ENCODE data around the gene BMX. TPM values are rescaled to one million over a fixed set of nuclear protein-coding genes. Genes with fewer than 3 reads are reported as not detected.

BMX gene
- total RNA-seq (1 to 10 TPM; 3.7 to 3.8 TPM), polyA plus RNA-seq (10 to 100 TPM in 1 of 2 donors, 1 to 10 TPM in 1; 5.3 to 10.1 TPM)
- long read RNA-seq, donor 1, transcript BMX-202 (19 exons, 2,531 nt), result major isoform, 17 of 25 reads
- long read RNA-seq, donor 1, partial matches to known transcripts, result 1 of 25 reads
- long read RNA-seq, donor 1, other reads (novel, unspliced or antisense), result 7 of 25 reads
- long read RNA-seq, donor 2, partial matches to known transcripts, result 0 of 4 reads
- long read RNA-seq, donor 2, other reads (novel, unspliced or antisense), result 3 of 4 reads

GRCh38 chrX:15500497-15500966, at the start of gene BMX:
BMX (plus strand) TSS chrX:15500807; CDS start chrX:15508354, 7,547 bp downstream.
- peak in 1 of 2 donors; percentile 76 for DNase-seq
- no peak within 1 kb of the TSS for H3K4me3 ChIP-seq (ENCODE audit: low read length in 2 of 2)
- H3K9me3 ChIP-seq (ENCODE audit: control insufficient read depth, low read length), result no peaks in the 10 kb centered on the region
- H3K27ac ChIP-seq (ENCODE audit: low read depth in 1 of 2, low read length in 2 of 2), result no peak within 1 kb of the TSS
- WGBS, 2 donors, result 24 to 48% methylated on average over 18 of the region's 18 CpGs
- H3K27me3 ChIP-seq (ENCODE audit: control insufficient read depth in 1 of 2, insufficient read depth in 2 of 2, low read length in 1 of 2), result no peaks in the 10 kb centered on the region
- ATAC-seq (ENCODE audit: low FRiP score), result peak; percentile 58
- H3K4me1 ChIP-seq (ENCODE audit: control insufficient read depth in 1 of 2, insufficient read depth in 2 of 2, low read length in 2 of 2), result no peaks in the 10 kb centered on the region
- intact Hi-C loops (cut with DNase I), result no loop called here
- H3K36me3 ChIP-seq (ENCODE audit: control insufficient read depth in 1 of 2, insufficient read depth in 2 of 2, low read length in 1 of 2), result no peaks in the 10 kb centered on the region

- Histone ChIP-seq H3K4me3 (ENCODE audit: low read length in 2 of 2) (no peak overlapping the region), H3K9me3 (ENCODE audit: control insufficient read depth, low read length) (no peaks in the 10 kb centered on the region), H3K4me1 (ENCODE audit: control insufficient read depth in 1 of 2, insufficient read depth in 2 of 2, low read length in 2 of 2) (no peaks in the 10 kb centered on the region), H3K27ac (ENCODE audit: low read depth in 1 of 2, low read length in 2 of 2) (no peak overlapping the region), H3K27me3 (ENCODE audit: control insufficient read depth in 1 of 2, insufficient read depth in 2 of 2, low read length in 1 of 2) (no peaks in the 10 kb centered on the region), H3K36me3 (ENCODE audit: control insufficient read depth in 1 of 2, insufficient read depth in 2 of 2, low read length in 1 of 2) (no peaks in the 10 kb centered on the region)
- WGBS, 2 donors, result 16 to 21% methylated on average over 1 of the region's 1 CpG
- DNase-seq (no peak), ATAC-seq (ENCODE audit: low FRiP score) (no peak)
- intact Hi-C loops (cut with DNase I), result no loop called here
Observed at GRCh38 chrX:15451913-15452312, 48.7 kb upstream of the BMX start.

GRCh38 chrX:15464704-15465103, 35.9 kb upstream of the BMX start:
- no peaks in the 10 kb centered on the region for H3K4me1 ChIP-seq (ENCODE audit: control insufficient read depth in 1 of 2, insufficient read depth in 2 of 2, low read length in 2 of 2)
- ATAC-seq (ENCODE audit: low FRiP score) (no peak), DNase-seq (no peak)
- H3K9me3 ChIP-seq (ENCODE audit: control insufficient read depth, low read length), result no peaks in the 10 kb centered on the region
- intact Hi-C loops (cut with DNase I), result loop anchor here in 1 of 2 donors (10.0 kb wide), 2 partner anchors 120 to 160 kb away; no protein-coding TSS in a partner anchor
- no peaks in the 10 kb centered on the region for H3K36me3 ChIP-seq (ENCODE audit: control insufficient read depth in 1 of 2, insufficient read depth in 2 of 2, low read length in 1 of 2)
- no peaks in the 10 kb centered on the region for H3K27me3 ChIP-seq (ENCODE audit: control insufficient read depth in 1 of 2, insufficient read depth in 2 of 2, low read length in 1 of 2)
- no peak overlapping the region for H3K4me3 ChIP-seq (ENCODE audit: low read length in 2 of 2)
- no peak overlapping the region for H3K27ac ChIP-seq (ENCODE audit: low read depth in 1 of 2, low read length in 2 of 2)

- H3K4me1 ChIP-seq (ENCODE audit: control insufficient read depth in 1 of 2, insufficient read depth in 2 of 2, low read length in 2 of 2), result no peaks in the 10 kb centered on the region
- no peak for ATAC-seq (ENCODE audit: low FRiP score)
- H3K36me3 ChIP-seq (ENCODE audit: control insufficient read depth in 1 of 2, insufficient read depth in 2 of 2, low read length in 1 of 2), result no peaks in the 10 kb centered on the region
- no peak overlapping the region for H3K27ac ChIP-seq (ENCODE audit: low read depth in 1 of 2, low read length in 2 of 2)
- intact Hi-C loops (cut with DNase I), result loop anchor here in 1 of 2 donors (10.0 kb wide), 2 partner anchors 121 to 161 kb away; no protein-coding TSS in a partner anchor
- no peaks in the 10 kb centered on the region for H3K9me3 ChIP-seq (ENCODE audit: control insufficient read depth, low read length)
- no peak for DNase-seq
- 45 to 52% methylated on average over 4 of the region's 4 CpGs for WGBS, 2 donors
- H3K27me3 ChIP-seq (ENCODE audit: control insufficient read depth in 1 of 2, insufficient read depth in 2 of 2, low read length in 1 of 2), result no peaks in the 10 kb centered on the region
- no peak overlapping the region for H3K4me3 ChIP-seq (ENCODE audit: low read length in 2 of 2)
Observed at GRCh38 chrX:15465347-15465746, 35.3 kb upstream of the BMX start.

GRCh38 chrX:15465896-15466651, 34.5 kb upstream of the BMX start:
- no peaks in the 10 kb centered on the region for H3K9me3 ChIP-seq (ENCODE audit: control insufficient read depth, low read length)
- no peaks in the 10 kb centered on the region for H3K36me3 ChIP-seq (ENCODE audit: control insufficient read depth in 1 of 2, insufficient read depth in 2 of 2, low read length in 1 of 2)
- H3K4me1 ChIP-seq (ENCODE audit: control insufficient read depth in 1 of 2, insufficient read depth in 2 of 2, low read length in 2 of 2), result no peaks in the 10 kb centered on the region
- ATAC-seq (ENCODE audit: low FRiP score) (no peak), DNase-seq (no peak)
- H3K4me3 ChIP-seq (ENCODE audit: low read length in 2 of 2), result no peak overlapping the region
- no peak overlapping the region for H3K27ac ChIP-seq (ENCODE audit: low read depth in 1 of 2, low read length in 2 of 2)
- WGBS, 2 donors, result 58 to 84% methylated on average over 9 of the region's 9 CpGs
- intact Hi-C loops (cut with DNase I), result loop anchor here in 1 of 2 donors (10.0 kb wide), 2 partner anchors 121 to 161 kb away; no protein-coding TSS in a partner anchor
- H3K27me3 ChIP-seq (ENCODE audit: control insufficient read depth in 1 of 2, insufficient read depth in 2 of 2, low read length in 1 of 2), result no peaks in the 10 kb centered on the region

- no peaks in the 10 kb centered on the region for H3K9me3 ChIP-seq (ENCODE audit: control insufficient read depth, low read length)
- 3 to 8% methylated on average over 4 of the region's 4 CpGs for WGBS, 2 donors
- intact Hi-C loops (cut with DNase I), result loop anchor here (2.0 to 10.0 kb wide), 3 partner anchors 117 to 163 kb away; no protein-coding TSS in a partner anchor
- DNase-seq (no peak), ATAC-seq (ENCODE audit: low FRiP score) (peak; percentile 66)
- H3K27ac ChIP-seq (ENCODE audit: low read depth in 1 of 2, low read length in 2 of 2), result peak overlapping the region in 1 of 2 donors; percentile 19
- H3K27me3 ChIP-seq (ENCODE audit: control insufficient read depth in 1 of 2, insufficient read depth in 2 of 2, low read length in 1 of 2), result no peaks in the 10 kb centered on the region
- H3K4me3 ChIP-seq (ENCODE audit: low read length in 2 of 2), result no peak overlapping the region
- H3K4me1 ChIP-seq (ENCODE audit: control insufficient read depth in 1 of 2, insufficient read depth in 2 of 2, low read length in 2 of 2), result no peaks in the 10 kb centered on the region
- no peaks in the 10 kb centered on the region for H3K36me3 ChIP-seq (ENCODE audit: control insufficient read depth in 1 of 2, insufficient read depth in 2 of 2, low read length in 1 of 2)
Observed at GRCh38 chrX:15468036-15468435, 32.6 kb upstream of the BMX start.

GRCh38 chrX:15469613-15470012, 31.0 kb upstream of the BMX start:
- intact Hi-C loops (cut with DNase I), result loop anchor here (2.0 to 10.0 kb wide), 4 partner anchors 98 to 165 kb away; no protein-coding TSS in a partner anchor

DNA sequence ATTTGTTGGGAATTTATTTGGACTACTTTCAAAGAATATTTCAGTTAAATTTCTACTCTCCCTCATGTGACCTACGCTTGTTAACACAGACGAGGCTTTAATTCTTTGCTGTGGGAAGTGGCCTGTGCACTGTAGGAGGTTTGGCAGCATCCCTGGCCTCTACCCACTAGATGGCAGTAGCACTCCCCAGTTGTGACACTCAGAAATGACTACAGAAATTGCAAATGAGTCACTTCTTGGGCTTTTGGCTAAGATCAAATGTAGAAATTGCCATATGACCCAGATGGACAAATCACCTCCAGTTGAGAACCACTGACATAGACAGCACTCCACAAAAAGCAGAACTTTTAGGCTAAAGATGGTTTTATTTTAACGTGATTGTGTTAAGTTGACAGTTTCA, 29.6 kb upstream of the BMX start:
- Histone ChIP-seq H3K4me1 (ENCODE audit: control insufficient read depth in 1 of 2, insufficient read depth in 2 of 2, low read length in 2 of 2) (no peaks in the 10 kb centered on the region), H3K27ac (ENCODE audit: low read depth in 1 of 2, low read length in 2 of 2) (no peak overlapping the region), H3K36me3 (ENCODE audit: control insufficient read depth in 1 of 2, insufficient read depth in 2 of 2, low read length in 1 of 2) (no peaks in the 10 kb centered on the region), H3K9me3 (ENCODE audit: control insufficient read depth, low read length) (no peaks in the 10 kb centered on the region), H3K4me3 (ENCODE audit: low read length in 2 of 2) (no peak overlapping the region), H3K27me3 (ENCODE audit: control insufficient read depth in 1 of 2, insufficient read depth in 2 of 2, low read length in 1 of 2) (no peaks in the 10 kb centered on the region)
- intact Hi-C loops (cut with DNase I), result loop anchor here (5.0 kb wide), 1 partner anchor 96 kb away; no protein-coding TSS in a partner anchor
- WGBS, 2 donors, result 16 to 22% methylated on average over 3 of the region's 3 CpGs
- ATAC-seq (ENCODE audit: low FRiP score) (no peak), DNase-seq (peak; percentile 64 to 78)

More at GRCh38 chrX:15469613-15470012, 31.0 kb upstream of the BMX start:
- ATAC-seq (ENCODE audit: low FRiP score) (no peak), DNase-seq (no peak)
- H3K4me3 ChIP-seq (ENCODE audit: low read length in 2 of 2), result no peak overlapping the region
- no peak overlapping the region for H3K27ac ChIP-seq (ENCODE audit: low read depth in 1 of 2, low read length in 2 of 2)
- WGBS, 2 donors, result 72 to 89% methylated on average over 1 of the region's 1 CpG
- no peaks in the 10 kb centered on the region for H3K27me3 ChIP-seq (ENCODE audit: control insufficient read depth in 1 of 2, insufficient read depth in 2 of 2, low read length in 1 of 2)
- H3K9me3 ChIP-seq (ENCODE audit: control insufficient read depth, low read length), result no peaks in the 10 kb centered on the region
- no peaks in the 10 kb centered on the region for H3K4me1 ChIP-seq (ENCODE audit: control insufficient read depth in 1 of 2, insufficient read depth in 2 of 2, low read length in 2 of 2)
- H3K36me3 ChIP-seq (ENCODE audit: control insufficient read depth in 1 of 2, insufficient read depth in 2 of 2, low read length in 1 of 2), result no peaks in the 10 kb centered on the region
